CD4-positive, alpha-beta T cell treated with Interleukin-1 beta for 1 hour (primary cell): ENCODE measurements around the gene CDC25C.
"Not testable (repeated sequence)": the region's sequence is repeated elsewhere in the genome, so short reads cannot be mapped to it uniquely, and the experiment has no call there.

ENCODE experiments used
- DNase-seq, 2 donors: peaks; one replicate each; pipeline ENCODE4 v3.0.0-alpha.2; 2020 to 2022

CDC25C gene

GRCh38 chr5:138344887-138345622, 13.5 kb upstream of the CDC25C start:
- DNase-seq = no peak

- no peak for DNase-seq
Measured at GRCh38 chr5:138340008-138340407, 8.4 kb upstream of the CDC25C start.

GRCh38 chr5:138339464-138339863, 7.9 kb upstream of the CDC25C start:
- no peak for DNase-seq

GRCh38 chr5:138339091-138339456, 7.5 kb upstream of the CDC25C start:
- DNase-seq = no peak

- no peak for DNase-seq
Measured at GRCh38 chr5:138338411-138339090, 6.9 kb upstream of the CDC25C start.

GRCh38 chr5:138337685-138338410, 6.2 kb upstream of the CDC25C start, which contains the start of gene FAM53C:
TSS of gene FAM53C (plus strand) at chr5:138338266. CDS start at chr5:138341336, 3,070 bp downstream.
- DNase-seq = peak; percentile 93 to 94

GRCh38 chr5:138336952-138337684, 5.5 kb upstream of the CDC25C start:
- peak; percentile 83 to 84 for DNase-seq

GRCh38 chr5:138334867-138335447, 3.4 kb upstream of the CDC25C start:
- DNase-seq = no peak

- no peak for DNase-seq
Measured at GRCh38 chr5:138330813-138331448, 673 bp downstream of the CDC25C start.

GRCh38 chr5:138318211-138318610, 13.4 kb downstream of the CDC25C start:
- not testable (repeated sequence) for DNase-seq

- no peak for DNase-seq
Measured at GRCh38 chr5:138316355-138316754, 15.2 kb downstream of the CDC25C start.

- DNase-seq = no peak
Measured at GRCh38 chr5:138315751-138316278, 15.8 kb downstream of the CDC25C start.

GRCh38 chr5:138305797-138306196, 25.8 kb downstream of the CDC25C start:
- no peak for DNase-seq

GRCh38 chr5:138303372-138303771, 28.2 kb downstream of the CDC25C start:
- no peak for DNase-seq

- no peak for DNase-seq
Measured at GRCh38 chr5:138289296-138289695, 42.3 kb downstream of the CDC25C start.

- no peak for DNase-seq
Measured at GRCh38 chr5:138287246-138287645, 44.4 kb downstream of the CDC25C start.

GRCh38 chr5:138282920-138283742, 48.5 kb downstream of the CDC25C start:
- peak in 1 of 2 donors; percentile 5 for DNase-seq

- DNase-seq = no peak
Measured at GRCh38 chr5:138280915-138281314, 50.7 kb downstream of the CDC25C start.

- DNase-seq = no peak
Measured at GRCh38 chr5:138276402-138277054, 55.1 kb downstream of the CDC25C start.

- DNase-seq = no peak
Measured at GRCh38 chr5:138275895-138276294, 55.7 kb downstream of the CDC25C start.
